Large intestine (tissue), 3 donors: ENCODE measurements around the gene DHX58. TPM values are rescaled to one million over a fixed set of nuclear protein-coding genes. Genes with fewer than 3 reads are reported as not detected.

Experiments
- DNase-seq, 2 donors: peaks; one replicate each; pipeline versions ENCODE4 v3.0.0 to v3.0.0-alpha.2; 2013
- H3K27ac ChIP-seq: one replicate; pipeline ENCODE4 v1.5.1; 2013; ENCODE audit warnings: low read length
- H3K27me3 ChIP-seq: 2 replicates; pipeline ENCODE4 v1.6.1; 2013; ENCODE audit warnings: low read length; ENCODE audit not compliant: control insufficient read depth, insufficient read depth
- H3K36me3 ChIP-seq: 2 replicates; pipeline ENCODE4 v1.6.1; 2013; ENCODE audit warnings: low read length; ENCODE audit not compliant: control insufficient read depth, insufficient read depth
- H3K4me1 ChIP-seq: one replicate; pipeline ENCODE4 v1.6.1; 2013; ENCODE audit warnings: low read length; ENCODE audit not compliant: control insufficient read depth, insufficient read depth
- H3K4me3 ChIP-seq: one replicate; pipeline ENCODE4 v1.5.1; 2013; ENCODE audit warnings: low read length
- H3K9me3 ChIP-seq: one replicate; pipeline ENCODE4 v1.6.1; 2013; ENCODE audit warnings: mild to moderate bottlenecking, low read depth, low read length, moderate library complexity; ENCODE audit not compliant: control insufficient read depth
- WGBS: methylation state at CpG from one replicate; pipeline ENCODE4 v1.1.5; 2013; ENCODE audit warnings: low lambda C conversion rate; ENCODE audit not compliant: insufficient coverage; 5-methylcytosine and 5-hydroxymethylcytosine counted together
- polyA plus RNA-seq: library from polyadenylated mRNA; unstranded; fragments of 120-200 nt; gene quantifications from one replicate; pipeline ENCODE4 v1.2.1, GENCODE V29; 2013

The DHX58 gene
- polyA plus RNA-seq, 1 donor = 11.8 TPM

DNA sequence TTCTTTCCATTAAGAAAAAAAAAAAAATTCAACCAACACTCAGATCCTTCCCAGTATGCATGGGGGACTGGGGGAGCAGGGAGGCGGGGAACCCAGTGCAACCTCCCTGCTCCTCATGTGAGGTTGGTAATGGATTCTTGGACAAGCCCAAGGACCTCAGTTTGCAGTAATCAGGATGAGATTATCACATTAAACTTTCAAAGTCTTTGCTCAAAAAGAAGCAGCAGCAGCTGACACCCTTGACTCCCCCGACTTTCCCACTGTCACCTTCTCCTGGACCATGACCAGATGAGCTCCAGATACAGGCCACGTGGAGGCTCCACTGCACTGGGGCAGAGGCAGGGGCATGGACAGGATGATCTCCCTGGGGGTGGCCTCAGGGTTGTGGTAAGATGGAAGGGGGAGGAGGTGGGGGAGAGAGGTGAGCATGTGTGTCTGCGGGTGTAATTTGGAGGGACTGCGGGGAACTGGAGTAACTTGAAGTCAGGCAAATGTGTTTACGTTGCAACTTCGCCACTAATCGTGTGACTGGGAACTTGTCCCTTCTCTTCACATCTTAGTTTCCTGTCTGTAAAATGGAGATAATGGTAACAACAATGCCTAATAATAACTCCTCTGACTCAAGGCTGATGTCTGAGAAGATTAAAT is 34.0 kb downstream of the DHX58 start:
- Histone ChIP-seq H3K27ac (no peak overlapping the region), H3K36me3 (no peaks in the 10 kb centered on the region), H3K4me1 (no peaks in the 10 kb centered on the region), H3K27me3 (peaks cover 17% of the 10 kb centered on the region), H3K4me3 (no peak overlapping the region), H3K9me3 (no peaks in the 10 kb centered on the region)
- 56% methylated on average over 3 of the region's 8 CpGs for WGBS
- no peak for DNase-seq

DNA sequence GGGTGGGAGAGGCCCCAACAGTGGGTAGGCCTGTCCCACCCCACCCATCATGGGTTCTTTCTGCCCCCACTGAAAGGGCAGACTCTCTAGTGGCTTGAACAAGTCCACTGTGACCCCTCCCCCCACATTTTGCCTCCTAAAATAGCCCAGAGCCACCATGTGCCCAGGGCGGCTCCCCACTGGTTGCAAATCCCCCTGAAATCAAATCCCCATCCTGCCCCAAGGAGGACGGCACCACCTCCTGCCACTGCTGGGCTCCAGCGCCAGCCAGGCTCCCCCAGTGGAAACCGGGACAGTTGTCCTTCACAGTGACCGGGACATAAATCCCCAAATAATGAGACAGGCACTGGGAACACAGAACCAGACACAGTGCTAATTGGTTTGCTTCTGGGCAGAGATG is 34.8 kb downstream of the DHX58 start:
- H3K4me3 ChIP-seq = no peak overlapping the region
- WGBS = no CpG with 5 or more reads among the region's 5 CpGs
- no peak for DNase-seq
- H3K9me3 ChIP-seq = no peaks in the 10 kb centered on the region
- peaks cover 2% of the 10 kb centered on the region for H3K4me1 ChIP-seq
- no peaks in the 10 kb centered on the region for H3K36me3 ChIP-seq
- H3K27me3 ChIP-seq = peaks cover 23% of the 10 kb centered on the region
- no peak overlapping the region for H3K27ac ChIP-seq

DNA sequence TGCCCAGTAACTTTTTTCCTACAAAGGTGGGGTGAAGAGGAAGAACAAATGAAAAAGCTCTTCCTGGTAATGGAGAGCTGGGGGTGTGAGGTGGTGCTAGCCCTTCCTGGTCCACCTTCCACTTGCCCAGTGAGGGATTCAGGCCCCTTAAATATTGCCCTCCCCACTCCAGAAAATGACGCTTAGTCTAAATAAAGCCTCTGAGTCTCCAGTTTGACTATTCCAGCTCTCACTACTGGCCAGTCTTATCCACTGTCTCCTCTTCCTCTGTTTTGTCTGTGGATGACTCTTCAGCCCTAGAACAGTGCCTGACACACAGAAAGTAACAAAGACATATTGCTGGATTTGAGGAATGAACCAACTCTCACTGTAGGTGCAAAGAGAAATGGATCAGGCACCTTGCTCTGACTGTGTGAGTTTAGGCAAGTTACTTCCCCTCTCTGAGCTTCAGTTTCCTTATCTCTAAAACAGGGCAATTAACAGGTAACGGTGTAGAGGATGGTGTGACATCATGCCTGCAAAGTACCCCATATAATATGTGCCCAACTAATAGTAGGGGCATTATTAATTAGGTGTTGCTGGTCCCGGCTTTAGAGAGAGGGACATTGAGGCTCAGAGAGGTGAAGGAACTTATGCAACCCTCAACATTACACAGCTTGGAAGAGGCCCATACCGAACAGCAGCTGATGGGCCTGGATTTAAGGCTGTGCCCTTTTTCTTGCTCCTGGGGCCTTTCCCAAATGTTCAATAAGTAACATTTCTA is 35.5 kb downstream of the DHX58 start:
- H3K27me3 ChIP-seq = peaks cover 30% of the 10 kb centered on the region
- H3K9me3 ChIP-seq = no peaks in the 10 kb centered on the region
- no peaks in the 10 kb centered on the region for H3K36me3 ChIP-seq
- DNase-seq = no peak
- H3K27ac ChIP-seq = no peak overlapping the region
- H3K4me1 ChIP-seq = peaks cover 4% of the 10 kb centered on the region
- no peak overlapping the region for H3K4me3 ChIP-seq
- WGBS = no CpG with 5 or more reads among the region's 4 CpGs

DNA sequence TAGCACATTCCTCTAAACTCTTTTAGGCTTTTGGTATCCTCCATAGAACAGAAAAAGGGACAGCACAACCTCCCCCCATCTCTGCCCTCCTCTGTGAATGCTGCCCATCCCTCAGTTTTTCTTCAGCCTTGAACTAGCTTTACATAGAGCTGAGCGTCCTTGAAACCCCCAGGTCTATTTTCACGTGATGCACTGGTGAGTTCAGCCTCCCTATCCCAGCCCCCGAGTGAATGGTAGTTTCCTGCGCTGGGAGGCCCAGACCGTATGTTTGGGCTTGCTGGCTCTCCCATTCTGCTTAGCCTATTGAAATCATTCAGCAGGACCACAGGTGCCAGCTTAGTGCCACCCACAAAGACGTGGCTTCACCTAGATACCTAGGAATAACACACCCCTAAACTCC is 36.7 kb downstream of the DHX58 start:
- peaks cover 4% of the 10 kb centered on the region for H3K4me1 ChIP-seq

DNA sequence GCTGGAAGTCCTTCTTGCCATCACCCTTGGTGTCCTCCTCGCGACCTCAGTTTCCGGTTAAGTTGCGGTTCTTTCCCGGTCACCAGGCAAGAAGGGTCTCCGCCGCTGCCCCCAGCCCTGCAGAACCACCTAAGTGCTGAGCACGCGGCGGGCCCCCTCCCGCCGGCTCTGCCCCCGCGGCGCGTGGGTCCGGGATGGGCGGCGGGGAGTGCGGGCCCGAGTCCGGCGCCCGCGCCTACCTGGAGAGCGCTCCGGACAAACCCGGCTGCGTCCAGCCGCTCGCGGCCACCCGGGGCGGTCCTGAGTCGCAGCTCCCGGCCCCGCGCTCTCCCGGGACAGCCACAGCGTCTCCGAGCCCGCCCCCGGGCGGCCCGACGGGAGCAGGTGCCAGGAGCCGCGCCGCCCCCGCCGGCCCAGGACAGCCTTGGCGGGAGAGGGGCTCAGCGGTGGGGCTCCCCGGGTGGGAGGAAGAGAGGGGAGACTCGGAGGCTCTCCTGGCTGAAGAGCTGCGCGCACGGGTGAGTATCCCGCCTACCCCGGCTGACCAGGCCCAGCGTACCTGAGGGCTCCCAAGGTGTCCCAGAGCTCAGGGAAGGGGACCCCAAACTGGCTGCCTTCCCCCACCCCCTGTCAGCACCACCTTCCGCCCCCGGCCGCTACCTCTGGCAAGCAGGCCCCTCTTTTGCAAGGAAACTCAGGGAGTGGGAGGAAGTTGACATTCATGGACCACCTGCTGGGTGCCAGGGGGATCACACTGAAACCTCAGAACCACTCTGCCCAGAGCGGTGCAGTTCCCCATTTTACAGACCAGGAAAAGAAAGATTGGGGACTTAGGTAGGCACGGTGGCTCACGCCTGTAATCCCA is 40.0 kb downstream of the DHX58 start:
- Histone ChIP-seq H3K4me3 (no peak overlapping the region), H3K36me3 (no peaks in the 10 kb centered on the region), H3K27me3 (peaks cover 32% of the 10 kb centered on the region), H3K27ac (no peak overlapping the region), H3K4me1 (peaks cover 5% of the 10 kb centered on the region), H3K9me3 (peaks cover 2% of the 10 kb centered on the region)
- no CpG with 5 or more reads among the region's 67 CpGs for WGBS
- no peak for DNase-seq

More for the DNA sequence above, 36.7 kb downstream of the DHX58 start:
- DNase-seq = no peak
- Histone ChIP-seq H3K27me3 (peaks cover 42% of the 10 kb centered on the region), H3K36me3 (no peaks in the 10 kb centered on the region), H3K4me3 (no peak overlapping the region), H3K27ac (no peak overlapping the region), H3K9me3 (peaks cover 2% of the 10 kb centered on the region)
- WGBS = no CpG with 5 or more reads among the region's 6 CpGs

DNA sequence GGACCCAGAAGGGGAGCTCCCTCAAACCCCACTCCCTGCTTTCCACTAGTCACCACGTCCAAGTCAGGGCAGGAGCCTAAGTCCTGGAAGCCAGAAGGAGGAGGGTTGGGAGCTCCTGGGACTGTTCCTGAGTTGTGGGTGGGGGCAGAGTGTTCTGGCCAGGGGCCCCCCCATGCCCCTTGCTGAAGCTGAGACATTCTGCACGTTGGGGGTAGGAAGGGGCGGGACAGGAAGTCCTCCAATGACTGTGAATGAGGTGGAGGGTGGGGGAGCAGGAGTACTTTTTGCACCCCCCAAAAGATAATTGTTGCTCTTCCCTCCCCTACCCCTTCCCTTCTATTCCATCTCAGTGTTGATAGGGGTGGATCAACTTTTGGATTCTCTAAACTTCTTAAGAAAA is 40.7 kb downstream of the DHX58 start:
- Histone ChIP-seq H3K36me3 (no peaks in the 10 kb centered on the region), H3K4me1 (peaks cover 7% of the 10 kb centered on the region), H3K9me3 (peaks cover 2% of the 10 kb centered on the region), H3K4me3 (no peak overlapping the region), H3K27ac (no peak overlapping the region), H3K27me3 (peaks cover 32% of the 10 kb centered on the region)
- DNase-seq = no peak
- no CpG with 5 or more reads among the region's 3 CpGs for WGBS

DNA sequence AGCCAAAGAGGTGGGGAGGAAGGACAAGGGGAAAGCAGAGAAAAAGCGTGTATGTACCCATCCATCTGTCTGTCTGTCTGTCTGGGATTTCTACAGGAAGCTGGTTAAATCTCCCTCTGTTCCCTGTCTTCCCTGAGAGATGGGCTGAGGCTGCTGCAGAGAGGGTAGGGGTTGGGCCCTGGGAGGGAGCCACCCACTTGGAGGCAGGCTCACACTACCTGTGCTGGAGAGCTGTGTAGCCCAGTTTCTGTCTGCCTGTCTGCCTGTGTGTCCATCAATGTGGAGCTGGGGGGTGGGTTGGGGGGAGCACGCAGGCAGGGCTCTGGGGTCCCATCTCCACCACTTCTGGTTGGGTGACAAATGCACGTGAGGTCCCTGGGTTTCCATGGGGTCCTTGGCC is 43.5 kb downstream of the DHX58 start:
- WGBS = no CpG with 5 or more reads among the region's 3 CpGs
- no peaks in the 10 kb centered on the region for H3K36me3 ChIP-seq
- no peak overlapping the region for H3K4me3 ChIP-seq
- H3K4me1 ChIP-seq = peaks cover 7% of the 10 kb centered on the region
- H3K27me3 ChIP-seq = peaks cover 32% of the 10 kb centered on the region
- no peak for DNase-seq
- H3K27ac ChIP-seq = no peak overlapping the region
- peaks cover 2% of the 10 kb centered on the region for H3K9me3 ChIP-seq

DNA sequence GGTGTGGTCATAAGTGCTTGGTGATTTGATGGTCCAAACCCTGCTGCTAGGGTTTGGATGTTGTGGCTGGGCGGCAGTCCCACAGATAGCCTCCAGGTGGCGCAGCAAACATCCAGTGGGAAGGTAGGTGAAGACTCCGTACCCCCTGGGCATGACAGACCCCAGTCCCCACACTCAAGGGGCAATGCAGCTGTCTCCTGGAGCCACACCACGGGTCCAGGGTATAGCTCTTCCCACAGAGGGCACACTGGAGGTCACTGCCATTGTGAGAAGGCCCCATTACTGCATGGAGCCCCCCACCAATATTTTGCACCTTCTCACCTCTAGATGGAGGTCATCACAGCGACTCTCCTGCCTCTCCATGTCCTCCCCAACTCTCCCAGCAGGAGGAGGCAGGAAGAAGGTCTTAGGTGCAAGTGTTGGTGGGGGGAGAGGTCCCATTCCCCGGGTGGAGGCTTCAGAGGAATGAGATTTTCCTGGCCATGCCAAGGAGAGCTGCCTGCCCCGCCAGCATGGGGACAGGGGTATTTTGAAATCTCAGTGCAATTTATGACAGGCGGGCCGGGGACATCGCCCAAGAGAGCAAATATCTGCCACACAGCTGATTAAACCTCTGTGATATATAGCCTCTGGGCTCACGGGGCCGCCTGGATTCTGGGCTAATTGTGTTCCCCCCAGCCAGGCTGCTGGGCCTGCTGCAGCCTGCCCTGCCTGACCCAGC is 45.0 kb downstream of the DHX58 start:
- DNase-seq = peak in 1 of 2 donors; percentile 57
- no peak overlapping the region for H3K4me3 ChIP-seq
- H3K27ac ChIP-seq = no peak overlapping the region
- WGBS = no CpG with 5 or more reads among the region's 12 CpGs
- peaks cover 4% of the 10 kb centered on the region for H3K4me1 ChIP-seq
- peaks cover 2% of the 10 kb centered on the region for H3K9me3 ChIP-seq
- H3K27me3 ChIP-seq = peaks cover 19% of the 10 kb centered on the region
- H3K36me3 ChIP-seq = no peaks in the 10 kb centered on the region

DNA sequence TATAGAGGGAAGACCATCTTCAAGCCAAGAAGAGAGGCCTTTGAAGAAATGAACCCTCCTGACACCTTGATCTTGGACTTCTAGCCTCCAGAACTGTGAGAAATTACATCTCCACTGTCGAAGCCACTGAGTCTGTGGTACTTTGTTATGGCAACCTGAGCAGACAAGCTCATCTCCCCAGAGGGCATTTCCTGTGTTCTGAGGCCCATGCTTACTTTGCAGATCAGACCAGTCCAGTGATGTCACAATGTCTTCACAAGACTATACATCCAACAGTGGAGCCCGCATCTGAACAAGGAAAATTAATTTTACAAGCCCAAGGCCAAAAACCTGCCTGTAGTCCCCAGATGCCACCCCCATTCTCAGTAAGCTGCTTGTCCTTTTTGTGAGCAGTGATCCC is 47.3 kb downstream of the DHX58 start:
- H3K27me3 ChIP-seq = no peaks in the 10 kb centered on the region
- H3K9me3 ChIP-seq = no peaks in the 10 kb centered on the region
- no CpG with 5 or more reads among the region's 2 CpGs for WGBS
- no peak overlapping the region for H3K4me3 ChIP-seq
- H3K27ac ChIP-seq = no peak overlapping the region
- no peak for DNase-seq
- no peaks in the 10 kb centered on the region for H3K36me3 ChIP-seq
- peaks cover 4% of the 10 kb centered on the region for H3K4me1 ChIP-seq

DNA sequence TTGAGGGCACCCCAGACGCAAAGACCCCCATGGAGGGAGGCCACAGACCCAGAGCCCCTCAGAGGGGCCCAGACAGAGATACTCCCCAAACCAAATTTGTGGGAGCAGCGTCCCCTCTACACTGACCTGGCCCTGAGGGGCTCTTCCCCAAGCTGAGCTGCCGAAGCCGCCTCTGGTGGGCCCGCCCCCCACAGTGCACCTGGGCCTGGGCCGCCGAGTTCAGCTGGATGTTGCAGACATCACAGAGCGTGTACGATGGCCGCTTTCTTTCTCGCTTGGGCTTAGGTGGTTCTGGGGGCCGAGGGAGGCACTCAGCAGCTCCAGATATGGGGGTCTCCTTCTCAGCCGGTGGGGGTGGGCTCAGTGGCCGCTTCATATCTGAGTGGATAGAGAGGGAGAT is 49.8 kb downstream of the DHX58 start:
- WGBS = no CpG with 5 or more reads among the region's 14 CpGs

More for the DNA sequence above, 49.8 kb downstream of the DHX58 start:
- Histone ChIP-seq H3K27me3 (peaks cover 2% of the 10 kb centered on the region), H3K9me3 (no peaks in the 10 kb centered on the region), H3K4me3 (no peak overlapping the region), H3K4me1 (peaks cover 4% of the 10 kb centered on the region), H3K27ac (no peak overlapping the region), H3K36me3 (no peaks in the 10 kb centered on the region)
- no peak for DNase-seq
